ENCODE data around the gene TBX18.

TBX18 gene

GRCh38 chr6:84749181-84749580 is 15.2 kb downstream of the TBX18 start:
- H3K27me3 Mint-ChIP-seq (ENCODE audit: low read depth): no peaks in the 10 kb centered on the region
- no peaks in the 10 kb centered on the region for H3K9me3 Mint-ChIP-seq
- H3K27ac Mint-ChIP-seq: no peak overlapping the region
- H3K4me3 Mint-ChIP-seq: no peak overlapping the region
- no peak for DNase-seq (ENCODE audit: low spot score)
- H3K4me1 Mint-ChIP-seq (ENCODE audit: low read depth): no peaks in the 10 kb centered on the region
- no peaks in the 10 kb centered on the region for H3K36me3 Mint-ChIP-seq (ENCODE audit: low read depth)

DNA sequence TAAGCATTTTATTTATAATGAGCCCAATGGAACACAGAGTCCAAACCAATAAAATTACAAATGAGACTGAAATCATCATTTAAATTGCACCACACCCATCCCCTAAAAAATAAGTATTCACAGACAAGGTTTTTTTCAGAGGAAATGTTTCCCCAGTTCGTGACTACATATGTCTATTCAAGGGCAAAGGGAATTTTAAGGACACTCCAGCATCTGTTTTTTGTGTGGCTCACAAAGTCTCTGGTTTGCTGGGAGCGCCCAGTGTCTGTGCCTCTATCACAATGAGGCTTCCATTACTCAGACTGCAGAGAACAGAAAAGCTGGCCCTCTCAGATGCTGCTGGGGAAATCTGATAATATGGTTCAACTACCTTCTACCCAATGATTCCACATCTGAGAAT is 16.0 kb downstream of the TBX18 start:
- Mint-ChIP-seq H3K27ac (no peak overlapping the region), H3K4me3 (no peak overlapping the region), H3K27me3 (ENCODE audit: low read depth) (no peaks in the 10 kb centered on the region), H3K4me1 (ENCODE audit: low read depth) (no peaks in the 10 kb centered on the region), H3K36me3 (ENCODE audit: low read depth) (no peaks in the 10 kb centered on the region), H3K9me3 (no peaks in the 10 kb centered on the region)
- no peak for DNase-seq (ENCODE audit: low spot score)

- no peaks in the 10 kb centered on the region for H3K9me3 Mint-ChIP-seq
- no peaks in the 10 kb centered on the region for H3K36me3 Mint-ChIP-seq (ENCODE audit: low read depth)
- H3K27ac Mint-ChIP-seq: no peak overlapping the region
- H3K27me3 Mint-ChIP-seq (ENCODE audit: low read depth): no peaks in the 10 kb centered on the region
- H3K4me3 Mint-ChIP-seq: no peak overlapping the region
- H3K4me1 Mint-ChIP-seq (ENCODE audit: low read depth): no peaks in the 10 kb centered on the region
- no peak for DNase-seq (ENCODE audit: low spot score)
Observed at GRCh38 chr6:84743616-84744015, 20.8 kb downstream of the TBX18 start.

GRCh38 chr6:84740385-84740784 is 24.0 kb downstream of the TBX18 start:
- no peak for DNase-seq (ENCODE audit: low spot score)
- no peaks in the 10 kb centered on the region for H3K4me1 Mint-ChIP-seq (ENCODE audit: low read depth)
- H3K27ac Mint-ChIP-seq: no peak overlapping the region
- H3K4me3 Mint-ChIP-seq: no peak overlapping the region
- no peaks in the 10 kb centered on the region for H3K9me3 Mint-ChIP-seq
- H3K36me3 Mint-ChIP-seq (ENCODE audit: low read depth): no peaks in the 10 kb centered on the region
- H3K27me3 Mint-ChIP-seq (ENCODE audit: low read depth): no peaks in the 10 kb centered on the region

- H3K9me3 Mint-ChIP-seq: no peaks in the 10 kb centered on the region
- no peaks in the 10 kb centered on the region for H3K27me3 Mint-ChIP-seq (ENCODE audit: low read depth)
- DNase-seq (ENCODE audit: low spot score): no peak
- no peaks in the 10 kb centered on the region for H3K36me3 Mint-ChIP-seq (ENCODE audit: low read depth)
- no peaks in the 10 kb centered on the region for H3K4me1 Mint-ChIP-seq (ENCODE audit: low read depth)
- H3K4me3 Mint-ChIP-seq: no peak overlapping the region
- no peak overlapping the region for H3K27ac Mint-ChIP-seq
Observed at GRCh38 chr6:84739866-84740208, 24.6 kb downstream of the TBX18 start.

DNA sequence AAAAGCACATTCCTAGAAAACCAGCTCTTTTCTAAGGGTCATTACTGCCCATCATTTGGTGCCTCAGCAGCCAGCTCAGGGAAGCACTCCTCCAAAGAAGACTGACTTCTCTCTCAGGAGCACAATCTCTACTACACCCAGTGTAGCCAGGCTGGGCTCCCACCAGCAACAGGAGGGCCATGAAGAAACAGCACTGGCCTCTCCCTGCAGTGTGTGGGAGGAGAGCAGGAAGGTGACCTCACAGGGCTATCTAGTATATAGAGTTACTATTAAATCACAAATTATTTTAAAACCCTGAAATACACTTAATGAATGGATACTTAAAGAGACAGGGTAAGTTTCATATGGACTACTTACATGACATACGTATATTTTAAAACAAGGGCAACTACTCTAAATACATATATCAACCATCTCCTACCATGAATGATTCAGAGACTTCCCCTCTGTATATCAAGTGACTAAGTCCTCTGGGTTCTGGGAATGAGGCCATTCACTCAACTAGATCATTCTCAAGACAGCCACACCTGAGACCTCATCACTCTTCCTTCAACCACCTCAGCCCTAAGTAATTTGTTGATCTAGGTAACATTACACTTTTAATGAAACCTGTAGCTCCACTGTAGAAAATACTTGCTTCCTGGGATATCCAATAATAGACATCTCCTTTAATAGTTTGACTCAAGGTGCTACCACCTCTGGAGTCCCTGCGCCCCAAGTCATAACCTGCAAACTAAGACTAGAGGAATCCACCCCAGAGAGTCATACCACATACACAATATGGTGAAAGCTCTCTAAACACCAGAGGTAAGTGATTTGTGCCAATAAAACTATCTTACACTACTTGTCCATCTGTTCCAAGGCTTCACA is 25.2 kb downstream of the TBX18 start:
- Mint-ChIP-seq H3K4me3 (no peak overlapping the region), H3K4me1 (ENCODE audit: low read depth) (no peaks in the 10 kb centered on the region), H3K36me3 (ENCODE audit: low read depth) (no peaks in the 10 kb centered on the region), H3K27ac (no peak overlapping the region), H3K27me3 (ENCODE audit: low read depth) (no peaks in the 10 kb centered on the region), H3K9me3 (no peaks in the 10 kb centered on the region)
- no peak for DNase-seq (ENCODE audit: low spot score)

DNA sequence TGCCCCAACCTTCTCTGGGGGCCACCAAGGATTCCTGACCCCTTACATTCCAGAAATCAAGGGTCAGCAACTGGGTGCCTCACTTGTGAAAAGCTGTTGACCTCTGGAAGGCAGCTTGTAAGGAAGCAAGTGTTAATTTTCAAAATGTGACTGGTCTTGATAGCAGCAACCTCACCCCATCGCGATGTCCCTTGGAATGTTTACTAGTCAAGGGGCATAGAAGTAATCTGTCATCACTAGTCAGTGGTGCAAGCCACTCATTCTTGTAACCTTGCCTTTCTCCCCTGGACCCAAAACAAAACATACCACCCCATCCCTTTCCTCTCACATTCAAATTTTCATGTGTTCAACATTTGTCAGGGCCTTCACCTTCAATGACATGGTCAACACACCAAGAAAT is 30.5 kb downstream of the TBX18 start:
- Mint-ChIP-seq H3K36me3 (ENCODE audit: low read depth) (no peaks in the 10 kb centered on the region), H3K27ac (no peak overlapping the region), H3K9me3 (no peaks in the 10 kb centered on the region), H3K4me3 (no peak overlapping the region), H3K27me3 (ENCODE audit: low read depth) (no peaks in the 10 kb centered on the region), H3K4me1 (ENCODE audit: low read depth) (no peaks in the 10 kb centered on the region)
- DNase-seq (ENCODE audit: low spot score): no peak

DNA sequence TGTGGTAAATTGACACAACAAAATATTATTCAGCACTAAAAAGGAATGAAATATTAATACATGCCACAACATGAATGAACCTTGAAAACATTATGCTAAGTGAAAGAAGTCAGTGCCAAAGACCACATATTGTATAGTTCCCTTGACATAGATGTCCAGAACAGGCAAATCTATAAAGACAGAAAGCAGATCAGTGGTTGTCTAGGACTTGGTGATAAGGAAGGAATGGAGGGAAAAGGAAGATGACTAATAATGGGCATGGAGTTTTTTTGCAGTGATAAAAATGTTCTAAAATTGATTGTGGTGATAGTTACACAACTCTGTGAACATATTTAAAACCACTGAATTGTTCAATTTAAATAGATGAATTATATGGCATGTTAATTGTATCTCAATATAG is 32.5 kb downstream of the TBX18 start:
- Mint-ChIP-seq H3K4me3 (no peak overlapping the region), H3K27me3 (ENCODE audit: low read depth) (no peaks in the 10 kb centered on the region), H3K27ac (no peak overlapping the region), H3K9me3 (no peaks in the 10 kb centered on the region), H3K36me3 (ENCODE audit: low read depth) (no peaks in the 10 kb centered on the region), H3K4me1 (ENCODE audit: low read depth) (no peaks in the 10 kb centered on the region)
- no peak for DNase-seq (ENCODE audit: low spot score)

DNA sequence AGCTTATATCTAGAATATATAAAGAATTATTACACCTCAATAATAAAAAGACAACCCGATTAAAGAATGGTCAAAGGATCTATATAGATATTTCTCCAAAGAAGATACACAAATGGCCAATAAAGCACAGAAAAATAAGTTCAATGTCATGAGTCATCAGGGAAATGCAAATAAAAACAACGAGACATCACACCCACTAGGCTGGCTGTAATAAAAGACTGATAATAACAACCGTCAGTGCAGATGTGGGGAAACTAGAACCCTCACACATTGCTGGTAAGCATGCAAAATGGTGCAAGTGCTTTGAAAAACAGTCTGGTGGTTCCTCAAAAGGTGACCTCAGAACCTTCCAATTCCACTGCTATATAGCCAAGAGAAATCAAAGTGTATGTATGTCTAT is 33.0 kb downstream of the TBX18 start:
- Mint-ChIP-seq H3K4me1 (ENCODE audit: low read depth) (no peaks in the 10 kb centered on the region), H3K27ac (no peak overlapping the region), H3K36me3 (ENCODE audit: low read depth) (no peaks in the 10 kb centered on the region), H3K9me3 (no peaks in the 10 kb centered on the region), H3K27me3 (ENCODE audit: low read depth) (no peaks in the 10 kb centered on the region), H3K4me3 (no peak overlapping the region)
- no peak for DNase-seq (ENCODE audit: low spot score)

GRCh38 chr6:84728602-84729001 is 35.8 kb downstream of the TBX18 start:
- no peak for DNase-seq (ENCODE audit: low spot score)
- Mint-ChIP-seq H3K36me3 (ENCODE audit: low read depth) (no peaks in the 10 kb centered on the region), H3K27ac (no peak overlapping the region), H3K4me3 (no peak overlapping the region), H3K4me1 (ENCODE audit: low read depth) (no peaks in the 10 kb centered on the region), H3K9me3 (no peaks in the 10 kb centered on the region), H3K27me3 (ENCODE audit: low read depth) (no peaks in the 10 kb centered on the region)

- Mint-ChIP-seq H3K27ac (no peak overlapping the region), H3K4me3 (no peak overlapping the region), H3K9me3 (no peaks in the 10 kb centered on the region), H3K4me1 (ENCODE audit: low read depth) (no peaks in the 10 kb centered on the region), H3K36me3 (ENCODE audit: low read depth) (no peaks in the 10 kb centered on the region), H3K27me3 (ENCODE audit: low read depth) (no peaks in the 10 kb centered on the region)
- no peak for DNase-seq (ENCODE audit: low spot score)
Observed at GRCh38 chr6:84719152-84719551, 45.2 kb downstream of the TBX18 start.

- Mint-ChIP-seq H3K27me3 (ENCODE audit: low read depth) (no peaks in the 10 kb centered on the region), H3K36me3 (ENCODE audit: low read depth) (no peaks in the 10 kb centered on the region), H3K27ac (no peak overlapping the region), H3K9me3 (no peaks in the 10 kb centered on the region), H3K4me1 (ENCODE audit: low read depth) (no peaks in the 10 kb centered on the region), H3K4me3 (no peak overlapping the region)
- DNase-seq (ENCODE audit: low spot score): no peak
Observed at GRCh38 chr6:84718038-84718955, 46.1 kb downstream of the TBX18 start.

GRCh38 chr6:84709121-84709520 is 55.3 kb downstream of the TBX18 start:
- H3K4me1 Mint-ChIP-seq (ENCODE audit: low read depth): no peaks in the 10 kb centered on the region
- H3K27ac Mint-ChIP-seq: no peak overlapping the region
- H3K4me3 Mint-ChIP-seq: no peak overlapping the region
- H3K36me3 Mint-ChIP-seq (ENCODE audit: low read depth): no peaks in the 10 kb centered on the region
- DNase-seq (ENCODE audit: low spot score): no peak
- no peaks in the 10 kb centered on the region for H3K27me3 Mint-ChIP-seq (ENCODE audit: low read depth)
- no peaks in the 10 kb centered on the region for H3K9me3 Mint-ChIP-seq

DNA sequence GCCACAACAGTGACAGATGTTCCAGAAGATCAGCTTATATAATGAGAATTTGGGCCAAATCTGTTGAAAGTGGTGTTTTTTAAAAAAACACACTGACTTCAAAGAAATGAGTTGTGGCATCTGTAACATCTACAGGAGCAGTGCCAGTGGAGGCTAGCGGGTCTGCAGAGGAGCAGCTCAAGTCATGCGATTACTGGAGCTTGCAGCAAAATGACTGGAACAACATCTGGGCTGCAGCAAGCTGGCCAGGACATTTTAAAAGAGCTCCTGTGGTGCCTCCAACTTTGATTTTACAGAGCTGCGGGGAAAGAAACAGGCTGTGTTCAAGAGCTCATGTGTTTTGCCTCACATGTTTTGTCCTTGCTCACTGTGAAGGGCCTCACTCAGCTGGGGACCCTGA is 57.2 kb downstream of the TBX18 start:
- Mint-ChIP-seq H3K27ac (no peak overlapping the region), H3K36me3 (ENCODE audit: low read depth) (no peaks in the 10 kb centered on the region), H3K4me1 (ENCODE audit: low read depth) (no peaks in the 10 kb centered on the region), H3K9me3 (no peaks in the 10 kb centered on the region), H3K4me3 (no peak overlapping the region), H3K27me3 (ENCODE audit: low read depth) (no peaks in the 10 kb centered on the region)
- DNase-seq (ENCODE audit: low spot score): no peak

Measured in T-helper 2 cell treated with Interferon-gamma antibody and Interleukin-4, amounts not matched to agents 5 μg/mL and 100 μg/mL, for 36 hours (primary cell).